Testis (tissue), 2 donors: ENCODE measurements around the gene HOXC11.

Experiments
- CTCF ChIP-seq, 3 experiments: fragments of 450-650 bp in 2 of 3; fragments of 200-600 bp in 1 of 3; sonication (generic) in 1 of 3; IDR thresholded peaks; one replicate each; pipeline ENCODE4 v1.5.1; 2016 to 2019; ENCODE audit warnings: antibody characterized with exemption in 3 of 3, mild to moderate bottlenecking in 2 of 3, moderate library complexity in 1 of 3
- POLR2A ChIP-seq: fragments of 450-650 bp; IDR thresholded peaks from one replicate; pipeline ENCODE4 v1.6.1; 2017; ENCODE audit warnings: antibody characterized with exemption, mild to moderate bottlenecking, moderate library complexity

GRCh38 chr12:54019091-54019811 lies 46.3 kb downstream of the HOXC11 start:
- TF ChIP-seq CTCF (IDR thresholded peaks at IDR 0.05), result no peak
- TF ChIP-seq POLR2A, result no peak
